ENCODE results near the gene TLX2. TPM values are rescaled to one million over a fixed set of nuclear protein-coding genes. Genes with fewer than 3 reads are reported as not detected.
"Not testable (repeated sequence)": the region's sequence is repeated elsewhere in the genome, so short reads cannot be mapped to it uniquely, and the experiment has no call there.

The TLX2 gene
- total RNA-seq, 1 donor, result not detected

DNA sequence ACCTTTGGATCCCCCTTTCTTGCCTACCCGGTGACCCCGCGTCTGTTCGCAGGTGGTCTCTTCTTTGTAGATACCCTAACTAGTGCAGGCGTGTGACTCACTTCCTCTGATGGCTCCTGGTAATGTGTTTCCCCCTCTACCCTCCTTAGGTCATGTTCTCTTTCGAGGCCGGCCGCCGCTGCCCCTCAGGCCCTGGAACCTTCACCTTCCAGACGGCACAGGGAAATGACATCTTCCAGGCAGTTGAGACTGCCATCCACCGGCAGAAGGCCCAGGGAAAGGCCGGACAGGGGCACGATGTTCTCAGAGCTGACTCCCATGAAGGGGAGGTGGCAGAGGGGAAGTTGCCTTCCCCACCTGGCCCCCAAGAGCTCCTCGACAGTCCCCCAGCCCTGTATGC lies 41.9 kb downstream of the TLX2 start:
- no peak overlapping the region for H3K4me3 ChIP-seq (ENCODE audit: low read depth, low read length)
- TF ChIP-seq, protein P1, sequence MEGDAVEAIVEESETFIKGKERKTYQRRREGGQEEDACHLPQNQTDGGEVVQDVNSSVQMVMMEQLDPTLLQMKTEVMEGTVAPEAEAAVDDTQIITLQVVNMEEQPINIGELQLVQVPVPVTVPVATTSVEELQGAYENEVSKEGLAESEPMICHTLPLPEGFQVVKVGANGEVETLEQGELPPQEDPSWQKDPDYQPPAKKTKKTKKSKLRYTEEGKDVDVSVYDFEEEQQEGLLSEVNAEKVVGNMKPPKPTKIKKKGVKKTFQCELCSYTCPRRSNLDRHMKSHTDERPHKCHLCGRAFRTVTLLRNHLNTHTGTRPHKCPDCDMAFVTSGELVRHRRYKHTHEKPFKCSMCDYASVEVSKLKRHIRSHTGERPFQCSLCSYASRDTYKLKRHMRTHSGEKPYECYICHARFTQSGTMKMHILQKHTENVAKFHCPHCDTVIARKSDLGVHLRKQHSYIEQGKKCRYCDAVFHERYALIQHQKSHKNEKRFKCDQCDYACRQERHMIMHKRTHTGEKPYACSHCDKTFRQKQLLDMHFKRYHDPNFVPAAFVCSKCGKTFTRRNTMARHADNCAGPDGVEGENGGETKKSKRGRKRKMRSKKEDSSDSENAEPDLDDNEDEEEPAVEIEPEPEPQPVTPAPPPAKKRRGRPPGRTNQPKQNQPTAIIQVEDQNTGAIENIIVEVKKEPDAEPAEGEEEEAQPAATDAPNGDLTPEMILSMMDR (IDR thresholded peaks at IDR 0.05; ENCODE audit: insufficient read depth, low read depth, low read length), result no peak

DNA sequence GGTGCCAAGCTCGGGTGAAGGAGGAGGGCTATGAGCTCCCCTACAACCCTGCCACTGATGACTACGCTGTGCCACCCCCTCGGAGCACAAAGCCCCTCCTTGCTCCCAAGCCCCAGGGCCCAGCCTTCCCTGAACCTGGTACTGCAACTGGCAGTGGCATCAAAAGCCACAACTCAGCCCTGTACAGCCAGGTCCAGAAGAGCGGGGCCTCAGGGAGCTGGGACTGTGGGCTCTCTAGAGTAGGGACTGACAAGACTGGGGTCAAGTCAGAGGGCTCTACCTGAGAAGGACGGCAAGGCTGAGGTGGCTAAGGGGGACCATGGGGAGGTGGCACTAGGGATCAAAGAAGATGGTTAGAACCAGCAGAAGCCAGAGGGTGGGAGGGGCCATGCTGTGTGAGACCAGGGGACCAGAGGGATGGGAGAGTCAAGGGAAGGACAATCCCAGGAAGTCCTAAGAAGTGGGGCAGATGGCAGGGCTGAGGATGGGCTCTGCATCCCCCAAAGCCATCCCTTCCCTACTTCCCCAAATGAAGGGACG lies 42.7 kb downstream of the TLX2 start:
- DNase-seq (ENCODE audit: low read depth), result no peak
- TF ChIP-seq, protein P1 (IDR thresholded peaks at IDR 0.05; ENCODE audit: insufficient read depth, low read depth, low read length), result no peak
- no peak overlapping the region for H3K4me3 ChIP-seq (ENCODE audit: low read depth, low read length)

More for the DNA sequence above, 41.9 kb downstream of the TLX2 start:
- DNase-seq (ENCODE audit: low read depth), result no peak

DNA sequence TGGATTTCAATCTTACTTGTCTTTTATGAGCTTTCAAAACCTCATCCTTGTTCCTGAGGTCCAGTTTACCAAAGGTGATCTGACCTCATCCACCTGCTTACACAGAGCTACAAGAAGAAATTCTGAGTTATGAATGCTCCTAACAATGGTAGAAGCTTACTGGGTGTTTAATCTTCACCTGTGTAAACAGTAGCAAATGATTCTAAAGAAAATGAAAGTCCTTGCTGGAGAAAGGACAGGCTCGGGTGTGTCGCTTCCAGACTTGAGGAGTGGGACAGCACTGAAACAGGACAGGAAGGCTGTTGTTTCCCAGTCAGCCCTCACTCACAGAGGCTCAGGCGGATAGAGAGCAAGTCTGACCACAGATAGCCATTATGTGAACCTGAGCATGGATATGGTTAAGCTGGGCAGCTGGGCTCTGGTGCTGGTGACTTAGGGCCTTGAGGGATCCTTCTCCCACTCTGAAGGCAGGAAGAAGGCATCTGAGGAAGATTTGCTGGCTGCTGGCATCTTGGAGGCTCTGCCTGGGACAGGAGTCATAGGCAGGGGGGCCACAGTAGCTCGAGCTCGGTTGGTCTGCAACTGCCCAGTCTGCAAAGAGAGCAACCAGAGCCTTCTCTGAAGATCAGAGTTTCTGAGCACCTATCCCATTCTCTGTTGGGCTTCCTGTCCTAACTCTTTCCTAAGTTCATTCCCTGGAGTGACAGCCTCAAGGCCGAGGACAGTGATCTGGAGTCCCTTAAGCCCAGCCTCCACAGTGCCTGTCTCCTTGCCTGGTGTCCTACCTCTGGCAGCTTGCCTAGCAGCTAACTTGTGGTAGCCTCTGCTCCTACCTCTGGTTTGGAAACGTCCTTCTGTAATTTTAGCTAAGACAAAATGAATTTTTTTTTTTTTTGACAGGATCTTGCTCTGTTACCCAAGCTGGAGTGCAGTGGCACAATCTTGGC lies 44.3 kb downstream of the TLX2 start:
- TF ChIP-seq, protein P1 (IDR thresholded peaks at IDR 0.05; ENCODE audit: insufficient read depth, low read depth, low read length), result no peak
- no peak for DNase-seq (ENCODE audit: low read depth)
- H3K4me3 ChIP-seq (ENCODE audit: low read depth, low read length), result no peak overlapping the region

DNA sequence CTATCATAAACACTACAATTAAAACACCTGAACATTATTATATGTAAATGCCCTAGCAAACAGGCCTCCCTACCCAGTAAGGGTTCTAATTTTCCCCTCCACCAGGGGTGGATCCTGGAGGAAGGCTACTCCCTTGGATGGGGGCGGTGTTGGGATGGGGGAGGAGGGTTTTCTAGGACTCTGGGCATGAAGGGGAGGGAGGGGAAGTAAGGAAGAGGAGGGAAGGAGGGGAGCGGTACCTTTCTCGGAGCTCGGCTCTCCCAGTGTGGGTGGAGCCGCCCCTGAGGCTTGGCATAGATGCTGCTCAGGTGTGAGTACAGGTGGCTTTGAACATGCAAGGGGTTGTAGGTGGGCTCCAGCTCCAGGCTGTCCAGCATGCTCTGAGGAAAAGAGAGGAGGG lies 45.7 kb downstream of the TLX2 start:
- no peak overlapping the region for H3K4me3 ChIP-seq (ENCODE audit: low read depth, low read length)
- TF ChIP-seq, protein P1 (IDR thresholded peaks at IDR 0.05; ENCODE audit: insufficient read depth, low read depth, low read length), result no peak

DNA sequence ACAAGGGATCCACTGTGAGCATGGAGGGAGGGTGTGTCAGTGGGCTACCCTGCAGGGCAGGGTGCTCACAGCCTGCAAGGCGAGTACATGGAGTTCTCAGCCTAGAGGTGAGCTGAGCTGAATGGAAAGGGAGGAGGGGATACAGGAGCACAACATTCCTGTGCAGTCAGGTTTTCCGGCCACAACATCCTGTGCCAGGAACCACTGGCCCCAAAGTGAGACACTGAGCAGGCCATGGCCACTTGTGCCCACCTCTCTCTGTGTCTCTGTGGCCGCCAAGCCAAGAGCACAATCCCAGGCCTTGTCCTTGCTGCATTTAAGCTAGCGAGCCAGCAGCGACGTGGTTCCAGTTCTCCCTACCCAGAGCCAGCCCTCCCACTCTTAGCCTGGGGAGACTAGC lies 46.3 kb downstream of the TLX2 start:
- H3K4me3 ChIP-seq (ENCODE audit: low read depth, low read length), result no peak overlapping the region
- DNase-seq (ENCODE audit: low read depth), result no peak
- TF ChIP-seq, protein P1 (IDR thresholded peaks at IDR 0.05; ENCODE audit: insufficient read depth, low read depth, low read length), result no peak

More for the DNA sequence above, 45.7 kb downstream of the TLX2 start:
- DNase-seq (ENCODE audit: low read depth), result no peak

DNA sequence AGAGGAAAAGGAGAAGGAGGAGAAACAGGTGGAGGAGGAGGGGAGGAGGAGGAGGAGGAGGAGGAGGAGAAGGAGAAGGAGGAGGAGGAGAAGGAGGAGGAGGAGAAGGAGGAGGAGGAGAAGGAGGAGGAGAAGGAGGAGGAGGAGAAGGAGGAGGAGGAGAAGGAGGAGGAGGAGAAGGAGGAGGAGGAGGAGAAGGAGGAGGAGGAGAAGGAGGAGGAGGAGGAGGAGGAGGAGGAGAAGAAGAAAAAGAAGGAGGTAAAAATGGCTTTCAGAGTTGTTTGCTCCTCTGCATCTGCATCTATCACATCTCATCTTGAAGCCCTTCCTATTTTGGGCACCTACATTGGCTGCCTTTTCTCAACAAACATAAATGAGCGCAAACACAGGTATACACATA lies 46.8 kb downstream of the TLX2 start:
- not testable (repeated sequence) for H3K4me3 ChIP-seq (ENCODE audit: low read depth, low read length); DNase-seq (ENCODE audit: low read depth)

DNA sequence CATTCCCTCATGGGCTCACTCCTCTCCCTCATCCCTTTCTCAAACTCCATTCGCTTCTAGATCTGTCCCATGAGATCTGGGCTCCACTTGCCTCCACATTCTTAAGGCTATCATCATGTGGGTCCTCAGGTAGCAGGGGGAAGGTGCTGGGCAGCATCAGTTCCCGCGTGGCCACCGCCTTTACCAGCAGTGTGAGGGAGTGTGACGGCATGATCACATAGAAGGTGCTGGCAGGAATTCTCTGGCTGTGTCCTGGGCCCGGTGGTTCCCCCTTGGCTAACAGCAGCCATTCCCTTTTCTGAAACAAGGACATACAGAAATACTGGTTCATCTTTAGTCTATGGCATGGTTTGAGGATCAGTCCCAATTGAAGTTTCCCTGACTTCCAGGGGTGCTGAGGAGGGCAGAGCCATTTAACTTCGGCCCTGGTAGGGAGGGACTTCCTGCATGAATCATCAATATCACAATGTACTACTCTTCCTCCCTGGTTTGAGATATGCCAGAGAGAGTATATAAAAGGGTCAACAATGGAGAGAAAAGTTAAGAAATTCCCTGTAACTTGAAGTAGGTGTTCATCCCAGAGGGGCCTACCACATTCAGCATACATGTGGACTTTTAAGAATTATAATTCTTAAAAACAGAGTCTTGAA lies 48.0 kb downstream of the TLX2 start:
- TF ChIP-seq, protein P1 (IDR thresholded peaks at IDR 0.05; ENCODE audit: insufficient read depth, low read depth, low read length), result no peak
- no peak overlapping the region for H3K4me3 ChIP-seq (ENCODE audit: low read depth, low read length)
- DNase-seq (ENCODE audit: low read depth), result no peak

Measured in fibroblast of villous mesenchyme (primary cell).